ENCODE measurements around the gene PPIP5K1.
"Not testable (repeated sequence)": the region's sequence is repeated elsewhere in the genome, so short reads cannot be mapped to it uniquely, and the experiment has no call there.

The PPIP5K1 gene

DNA sequence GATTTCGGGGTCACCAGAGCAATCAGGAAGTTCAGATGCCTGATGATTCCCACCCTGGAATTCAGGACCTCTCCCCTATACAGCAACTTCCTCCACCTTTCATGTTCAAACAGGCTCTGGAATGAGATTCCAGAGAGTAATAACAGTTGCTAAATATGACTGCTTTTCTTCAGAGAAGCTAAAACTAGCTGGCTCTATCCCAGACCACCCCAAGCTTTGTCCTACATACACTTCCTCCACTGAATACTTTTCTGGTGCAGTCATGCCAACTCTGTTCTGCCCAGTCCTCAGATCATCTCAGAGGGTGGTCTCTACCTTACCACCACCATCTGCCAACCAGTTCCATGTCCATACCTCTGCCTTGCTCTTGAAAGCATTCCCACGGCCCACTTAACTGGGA lies 23.4 kb downstream of the PPIP5K1 start:
- not testable (repeated sequence) for H3K36me3 Mint-ChIP-seq (ENCODE audit: low read depth); H3K27me3 Mint-ChIP-seq (ENCODE audit: low read depth); H3K4me3 Mint-ChIP-seq; H3K4me1 Mint-ChIP-seq; H3K9me3 Mint-ChIP-seq; H3K27ac Mint-ChIP-seq

DNA sequence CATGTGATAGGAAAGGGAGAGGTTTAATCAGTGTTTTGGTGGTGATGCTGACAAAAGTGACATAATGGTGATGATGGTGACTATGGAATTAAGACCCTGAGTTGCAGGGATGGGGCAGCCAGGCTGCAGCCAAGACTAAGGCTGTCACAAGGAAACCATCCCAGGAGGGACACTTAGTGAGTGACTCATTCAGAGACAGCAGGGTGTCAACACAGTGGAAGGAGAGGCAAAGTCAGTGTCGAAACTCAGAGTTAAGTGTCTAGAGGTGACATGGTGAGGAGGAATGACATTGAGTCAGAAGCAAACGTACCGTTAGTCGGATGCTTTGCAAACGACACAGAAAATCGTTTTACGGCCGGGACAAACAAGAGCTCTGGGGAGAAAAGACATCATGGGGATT lies 26.2 kb downstream of the PPIP5K1 start:
- not testable (repeated sequence) for H3K9me3 Mint-ChIP-seq; H3K4me1 Mint-ChIP-seq; H3K4me3 Mint-ChIP-seq; H3K36me3 Mint-ChIP-seq (ENCODE audit: low read depth); H3K27ac Mint-ChIP-seq; H3K27me3 Mint-ChIP-seq (ENCODE audit: low read depth)

DNA sequence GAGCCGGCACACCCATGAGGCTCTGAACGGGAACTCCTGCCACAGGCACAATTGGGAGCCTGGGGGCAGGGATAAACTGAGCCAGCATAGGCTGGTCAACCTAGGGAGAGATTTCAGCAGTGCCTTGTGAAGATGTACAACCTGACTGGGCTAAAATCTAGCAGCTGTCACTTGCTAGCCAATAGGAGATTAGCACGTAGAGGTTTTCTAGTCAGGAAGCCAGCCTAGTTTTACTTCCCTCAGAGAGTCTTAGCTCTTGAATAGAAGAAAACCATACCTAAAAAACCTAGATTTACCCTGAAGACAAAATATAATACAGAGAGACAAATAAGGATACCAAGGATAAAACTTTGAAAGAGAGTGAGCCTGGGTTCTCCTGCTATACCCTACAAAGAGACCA lies 27.3 kb downstream of the PPIP5K1 start:
- H3K4me1 Mint-ChIP-seq; H3K9me3 Mint-ChIP-seq; H3K27me3 Mint-ChIP-seq (ENCODE audit: low read depth); H3K4me3 Mint-ChIP-seq; H3K36me3 Mint-ChIP-seq (ENCODE audit: low read depth); H3K27ac Mint-ChIP-seq: not testable (repeated sequence)

DNA sequence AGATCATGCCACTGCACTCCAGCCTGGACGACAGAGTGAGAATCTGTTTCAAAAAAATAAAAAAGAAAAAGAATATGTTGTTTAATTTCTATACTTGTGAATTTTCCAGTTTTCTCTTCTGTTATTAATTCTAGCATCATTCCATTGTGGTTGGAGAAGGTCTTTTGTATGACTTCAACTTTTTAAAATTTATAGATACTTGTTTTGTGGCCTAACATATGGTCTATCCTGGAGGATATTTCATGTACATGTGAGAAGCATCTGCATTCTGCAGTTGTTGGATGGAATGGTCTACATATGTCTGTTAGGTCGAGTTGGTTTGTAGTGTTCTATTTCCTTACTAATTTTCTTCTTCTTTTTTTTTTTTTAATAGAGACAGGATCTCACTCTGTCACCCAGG lies 37.0 kb downstream of the PPIP5K1 start:
- Mint-ChIP-seq H3K27me3 (ENCODE audit: low read depth) (peaks cover 3% of the 10 kb centered on the region), H3K4me3 (no peak overlapping the region), H3K4me1 (no peaks in the 10 kb centered on the region), H3K27ac (no peak overlapping the region), H3K36me3 (ENCODE audit: low read depth) (peaks cover 22% of the 10 kb centered on the region), H3K9me3 (no peaks in the 10 kb centered on the region)
- TF ChIP-seq CTCF (IDR thresholded peaks at IDR 0.05; ENCODE audit: unreplicated experiment in 3 of 3) = no peak

GRCh38 chr15:43552256-43552655 lies 37.8 kb downstream of the PPIP5K1 start:
- no peak overlapping the region for H3K27ac Mint-ChIP-seq
- H3K4me1 Mint-ChIP-seq = no peaks in the 10 kb centered on the region
- peaks cover 23% of the 10 kb centered on the region for H3K36me3 Mint-ChIP-seq (ENCODE audit: low read depth)
- H3K9me3 Mint-ChIP-seq = peaks cover 3% of the 10 kb centered on the region
- TF ChIP-seq CTCF (IDR thresholded peaks at IDR 0.05; ENCODE audit: unreplicated experiment in 3 of 3) = no peak
- H3K4me3 Mint-ChIP-seq = no peak overlapping the region
- H3K27me3 Mint-ChIP-seq (ENCODE audit: low read depth) = peaks cover 3% of the 10 kb centered on the region

DNA sequence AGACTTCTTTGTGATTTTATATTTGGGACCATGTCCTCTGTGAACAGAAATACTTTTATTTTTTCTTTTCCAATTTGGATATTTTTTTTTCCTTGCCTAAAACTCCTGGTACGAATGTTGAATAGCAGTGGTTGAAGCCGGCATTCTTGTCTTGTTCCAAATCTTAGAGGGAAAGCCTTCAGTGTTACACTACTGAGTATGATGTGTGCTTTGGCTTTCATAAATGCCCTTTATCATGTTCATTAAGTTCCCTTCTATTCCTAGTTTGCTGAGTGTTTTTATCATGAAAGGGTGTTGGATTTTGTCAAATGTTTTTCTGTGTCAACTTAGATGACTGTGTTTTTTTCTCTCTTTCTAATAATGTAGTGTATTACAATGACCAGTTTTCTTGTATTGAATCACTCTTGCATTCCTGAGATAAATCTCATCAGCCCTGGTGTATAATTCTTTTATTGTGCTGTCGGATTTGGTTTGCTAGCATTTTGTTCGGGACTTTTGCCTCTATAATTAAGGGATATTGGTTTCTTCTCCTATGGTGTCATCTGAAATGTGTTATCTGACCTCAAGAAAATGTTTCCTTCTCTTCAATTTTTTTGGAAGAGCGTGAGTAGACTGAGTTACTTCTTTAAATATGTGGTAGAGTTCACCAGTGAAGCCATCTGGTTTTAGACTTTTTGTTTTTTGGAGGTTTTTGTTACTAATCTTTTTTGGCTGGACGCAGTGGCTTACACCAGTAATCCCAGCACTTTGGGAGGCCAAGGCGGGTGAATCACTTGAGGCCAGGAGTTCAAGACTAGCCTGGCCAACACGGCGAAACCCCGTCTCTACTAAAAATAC lies 39.3 kb downstream of the PPIP5K1 start:
- H3K27me3 Mint-ChIP-seq (ENCODE audit: low read depth) = peaks cover 3% of the 10 kb centered on the region
- peaks cover 36% of the 10 kb centered on the region for H3K36me3 Mint-ChIP-seq (ENCODE audit: low read depth)
- no peak overlapping the region for H3K27ac Mint-ChIP-seq
- no peak for TF ChIP-seq CTCF (IDR thresholded peaks at IDR 0.05; ENCODE audit: unreplicated experiment in 3 of 3)
- peaks cover 8% of the 10 kb centered on the region for H3K9me3 Mint-ChIP-seq
- no peak overlapping the region for H3K4me3 Mint-ChIP-seq
- H3K4me1 Mint-ChIP-seq = no peaks in the 10 kb centered on the region

DNA sequence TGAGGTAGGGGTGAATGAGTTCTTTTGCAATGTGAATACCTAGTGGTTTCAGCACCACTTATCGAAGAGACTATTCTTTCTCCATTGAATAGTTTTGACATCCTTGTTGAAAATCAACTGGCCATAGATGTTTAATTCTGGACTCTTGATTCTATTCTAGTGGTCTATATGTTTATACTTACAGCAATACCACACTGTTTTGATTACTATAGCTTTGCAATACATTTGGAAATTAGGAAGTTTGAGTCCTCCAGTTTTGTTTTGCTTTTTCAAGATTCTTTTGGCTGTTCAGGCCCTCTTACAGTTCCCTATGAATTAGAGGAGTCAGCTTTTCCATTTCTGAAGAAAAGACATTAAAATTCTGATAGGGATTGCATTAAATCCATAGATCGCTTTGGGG lies 42.5 kb downstream of the PPIP5K1 start:
- H3K4me1 Mint-ChIP-seq = no peaks in the 10 kb centered on the region
- TF ChIP-seq CTCF (IDR thresholded peaks at IDR 0.05; ENCODE audit: unreplicated experiment in 3 of 3) = no peak
- no peak overlapping the region for H3K4me3 Mint-ChIP-seq
- H3K27ac Mint-ChIP-seq = no peak overlapping the region
- peaks cover 3% of the 10 kb centered on the region for H3K27me3 Mint-ChIP-seq (ENCODE audit: low read depth)
- H3K9me3 Mint-ChIP-seq = peaks cover 13% of the 10 kb centered on the region
- peaks cover 38% of the 10 kb centered on the region for H3K36me3 Mint-ChIP-seq (ENCODE audit: low read depth)

All from nephron (organoid).